Activated naive CD4-positive, alpha-beta T cell (primary cell): Measurements from ENCODE around the gene CPNE7.
"Not testable (repeated sequence)": the region's sequence is repeated elsewhere in the genome, so short reads cannot be mapped to it uniquely, and the experiment has no call there.

Source experiments
- DNase-seq, 4 experiments: peaks; one replicate each; lab custom pipeline; 2025; lab: John Stamatoyannopoulos, UW

CPNE7 gene

DNA sequence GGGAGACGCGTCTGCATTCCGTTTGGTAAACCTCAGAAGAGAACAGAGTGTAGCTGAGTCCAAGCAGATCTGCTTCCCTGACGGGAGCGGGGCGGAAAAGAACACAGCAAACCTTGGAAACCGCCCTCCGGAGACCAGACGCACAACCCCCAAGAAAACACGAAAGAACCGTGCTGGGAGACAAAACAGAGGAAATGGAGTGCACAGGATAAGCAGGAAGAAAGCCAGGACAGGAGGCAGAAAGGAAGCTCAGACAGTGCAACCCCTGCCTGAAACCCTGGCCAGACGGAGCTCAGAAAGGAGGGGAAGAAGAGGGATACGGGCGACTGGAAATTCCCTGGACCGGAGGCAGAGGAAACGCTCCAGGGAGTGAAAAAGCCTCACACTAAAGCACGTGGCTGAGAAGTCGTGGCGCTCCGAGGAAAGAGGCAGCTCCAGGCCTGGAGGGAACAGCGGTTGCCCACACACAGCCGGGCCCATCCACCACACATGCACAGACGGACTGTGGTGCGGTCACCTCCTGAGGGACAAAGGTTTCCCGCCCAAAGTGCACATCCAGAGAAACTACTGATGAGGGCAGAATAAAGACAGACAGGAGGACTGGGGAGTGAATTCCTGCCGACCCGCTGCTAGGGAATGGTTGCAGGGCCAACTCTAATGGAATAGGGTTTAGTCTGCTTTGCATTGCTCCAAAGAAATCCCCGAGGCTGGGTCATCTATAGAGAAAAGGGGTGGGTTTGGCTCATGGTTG is 48.1 kb downstream of the CPNE7 start:
- no peak for DNase-seq

- no peak for DNase-seq
Measured at GRCh38 chr16:89624777-89625761, 49.5 kb downstream of the CPNE7 start.

- DNase-seq: no peak
Measured at GRCh38 chr16:89629827-89630610, 54.5 kb downstream of the CPNE7 start.

DNA sequence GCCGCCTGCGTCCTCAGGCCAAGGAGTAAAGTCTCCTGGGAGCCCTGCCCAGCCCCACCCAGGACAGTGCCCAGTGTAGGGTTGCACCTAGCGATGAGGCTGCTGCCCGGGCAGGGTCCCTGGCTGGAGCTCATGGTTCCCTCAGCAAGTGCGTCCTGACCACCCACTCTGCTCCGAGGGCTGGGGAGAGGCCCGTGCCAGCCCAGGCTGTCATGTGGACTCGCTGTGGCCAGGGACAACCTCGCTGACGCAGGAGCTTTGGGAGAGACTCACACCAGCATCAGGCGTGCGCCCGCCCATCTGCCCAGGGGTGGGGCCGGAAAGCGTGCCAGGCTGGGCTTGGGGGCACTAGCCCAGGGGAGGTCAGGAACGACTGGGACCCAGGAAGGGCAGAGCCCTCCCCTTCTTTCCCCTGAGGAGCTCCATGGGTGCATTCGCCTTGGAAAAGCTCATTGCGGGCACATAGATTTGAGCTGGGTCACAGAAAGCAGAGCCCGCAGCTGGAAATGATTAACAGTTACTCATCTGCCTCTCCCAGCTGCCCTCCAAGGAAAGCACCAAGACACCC is 57.6 kb downstream of the CPNE7 start:
- DNase-seq: no peak

GRCh38 chr16:89634463-89635385 is 59.2 kb downstream of the CPNE7 start:
- not testable (repeated sequence) for DNase-seq

GRCh38 chr16:89636663-89637062 is 61.1 kb downstream of the CPNE7 start:
- DNase-seq: no peak

GRCh38 chr16:89637379-89637778 is 61.8 kb downstream of the CPNE7 start:
- no peak for DNase-seq

GRCh38 chr16:89638455-89638854 is 62.9 kb downstream of the CPNE7 start:
- no peak for DNase-seq

GRCh38 chr16:89639385-89639784 is 63.8 kb downstream of the CPNE7 start:
- DNase-seq: no peak

- no peak for DNase-seq
Measured at GRCh38 chr16:89641458-89642119, 66.0 kb downstream of the CPNE7 start.

DNA sequence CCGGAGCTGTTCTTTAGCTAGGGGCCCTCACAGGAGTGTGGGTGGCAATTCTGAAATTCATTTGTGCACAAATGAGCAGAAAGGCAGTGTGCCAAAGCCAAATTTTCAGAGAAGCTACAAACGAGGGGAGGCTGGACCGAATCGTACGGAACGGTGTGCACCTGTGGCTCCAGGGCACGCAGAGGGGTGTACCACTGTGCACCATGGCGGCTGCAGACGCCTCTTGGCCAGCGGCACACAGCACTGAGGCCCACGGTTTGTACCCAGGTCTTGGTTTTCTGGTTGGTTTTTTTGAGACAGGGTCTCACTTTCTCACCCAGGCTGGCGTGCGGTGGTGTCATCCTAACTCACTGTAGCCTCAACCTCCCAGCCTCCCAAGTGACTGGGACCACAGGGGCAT is 67.0 kb downstream of the CPNE7 start:
- DNase-seq: no peak

- no peak for DNase-seq
Measured at GRCh38 chr16:89643769-89644300, 68.3 kb downstream of the CPNE7 start.

DNA sequence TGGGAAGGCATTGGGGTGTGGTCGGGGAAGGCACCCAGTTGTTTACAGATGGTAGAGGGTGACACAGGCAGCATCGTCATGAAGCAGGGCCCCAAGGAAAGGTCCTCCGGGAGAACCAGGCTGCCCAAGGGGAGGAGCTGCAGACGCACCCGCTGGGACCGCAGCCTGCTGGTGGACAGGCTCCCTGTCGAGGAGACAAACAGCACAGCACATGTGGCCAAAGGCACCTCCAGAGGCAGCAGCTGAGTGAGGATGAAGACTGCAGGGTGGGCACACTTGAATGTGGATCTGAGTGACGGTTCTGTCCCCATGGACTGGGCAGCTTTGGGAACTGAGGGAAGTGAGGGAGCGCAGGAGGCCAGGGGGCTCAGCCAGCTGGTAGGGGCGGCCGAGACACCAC is 69.6 kb downstream of the CPNE7 start:
- no peak for DNase-seq

- no peak for DNase-seq
Measured at GRCh38 chr16:89646270-89646669, 70.7 kb downstream of the CPNE7 start.
